Measurements from ENCODE around the gene SCLT1. TPM values are rescaled to one million over a fixed set of nuclear protein-coding genes. Genes with fewer than 3 reads are reported as not detected.

The SCLT1 gene
- total and polyA plus RNA-seq, 2 of the 8 experiments (the other 6 are each of a cell fraction or from before 2014, with no cell fraction given), result 4.8 to 13.1 TPM

- H4K5ac ChIP-seq (ENCODE audit: insufficient read length, low read depth, low read length), result no peak overlapping the region
- no peaks in the 10 kb centered on the region for H3K23me2 ChIP-seq (ENCODE audit: low read depth, low read length)
- no peak overlapping the region for H2BK15ac ChIP-seq (ENCODE audit: low read length)
- H3K4ac ChIP-seq (replicated peaks; ENCODE audit: insufficient read length, low read depth, low read length), result no peak overlapping the region
- no peaks in the 10 kb centered on the region for H3K27me3 ChIP-seq (replicated peaks in 1 of 4; ENCODE audit: control insufficient read depth in 3 of 4, extremely low read depth in 1 of 4, insufficient read depth in 3 of 4, low read length in 3 of 4)
- no peak overlapping the region for H2AFZ ChIP-seq (ENCODE audit: low read length)
- no peaks in the 10 kb centered on the region for H3K79me1 ChIP-seq (ENCODE audit: low read depth, low read length)
- no peak overlapping the region for H2AK5ac ChIP-seq (ENCODE audit: low read depth, low read length)
- no peak overlapping the region for H3K23ac ChIP-seq (ENCODE audit: insufficient read length)
- no peaks in the 10 kb centered on the region for H3K9me3 ChIP-seq (ENCODE audit: insufficient read depth in 2 of 2, low read depth in 1 of 2, low read length in 1 of 2)
- H4K8ac ChIP-seq (ENCODE audit: extremely low read depth, insufficient read depth, low read length), result no peak overlapping the region
- H2BK120ac ChIP-seq (replicated peaks; ENCODE audit: low read depth, low read length), result no peak overlapping the region
- DNase-seq (ENCODE audit: low read depth in 1 of 2, low spot score in 2 of 2), result no peak
- H3K9ac ChIP-seq (replicated peaks in 1 of 4; ENCODE audit: extremely low read depth in 1 of 4, low read depth in 3 of 4, low read length in 3 of 4), result no peak overlapping the region
- no peak for FAIRE-seq
- H3K56ac ChIP-seq (replicated peaks; ENCODE audit: insufficient read length, low read depth, low read length), result no peak overlapping the region
- no peak overlapping the region for H2BK12ac ChIP-seq (ENCODE audit: low read depth, low read length)
- H3K4me1 ChIP-seq (replicated peaks in 1 of 4; ENCODE audit: control insufficient read depth in 3 of 4, insufficient read depth in 4 of 4, low read length in 3 of 4), result no peaks in the 10 kb centered on the region
- H3K79me2 ChIP-seq (ENCODE audit: control insufficient read depth in 1 of 2, insufficient read depth in 2 of 2, low read length in 2 of 2), result no peaks in the 10 kb centered on the region
- H3K14ac ChIP-seq (ENCODE audit: insufficient read length), result no peak overlapping the region
- H3K36me3 ChIP-seq (ENCODE audit: control insufficient read depth in 2 of 4, insufficient read depth in 4 of 4, low read length in 3 of 4), result no peaks in the 10 kb centered on the region
- H4K91ac ChIP-seq (replicated peaks; ENCODE audit: insufficient read length, low read length), result no peak overlapping the region
- H4K20me1 ChIP-seq (replicated peaks in 1 of 2; ENCODE audit: control insufficient read depth in 1 of 2, insufficient read depth in 2 of 2, low read length in 2 of 2), result no peaks in the 10 kb centered on the region
- POLR2A ChIA-PET (ENCODE audit: partially characterized antibody), result no interaction called here
- no peak overlapping the region for H3K4me2 ChIP-seq (ENCODE audit: insufficient read depth in 1 of 2, low read depth in 2 of 2, low read length in 2 of 2)
- no peak overlapping the region for H2BK20ac ChIP-seq (ENCODE audit: low read length)
- TF ChIP-seq KDM1A (IDR thresholded peaks at IDR 0.05; ENCODE audit: borderline replicate concordance, low read length) (no peak), KDM5A (IDR thresholded peaks at IDR 0.05; ENCODE audit: low read length) (no peak), RAD21 (IDR thresholded peaks at IDR 0.05 in 1 of 2, conservative IDR thresholded peaks at IDR 0.05 in 1 of 2; ENCODE audit: low read depth in 2 of 2, low read length in 2 of 2) (peak; percentile 42 to 49)
- no peak overlapping the region for H2BK5ac ChIP-seq (ENCODE audit: low read depth, low read length)
- no peak overlapping the region for H3K18ac ChIP-seq (ENCODE audit: extremely low read depth, low read length)
- H3K4me3 ChIP-seq (ENCODE audit: extremely low read depth in 1 of 4, insufficient read depth in 2 of 4, low read depth in 3 of 4, low read length in 4 of 4), result no peak overlapping the region
- CTCF ChIA-PET (ENCODE audit: partially characterized antibody), result interaction anchor here (0.6 to 1.1 kb wide), 3 partner anchors 98 to 592 kb away, joined by 3 to 5 read pairs (median 4); no protein-coding TSS in a partner anchor
- no peak overlapping the region for H3K27ac ChIP-seq (ENCODE audit: low read depth, low read length)
Observed at GRCh38 chr4:129043523-129043922, 49.8 kb downstream of the SCLT1 start.

Measured in H1 (cell line).